HEK293 (cell line): ENCODE data around the gene DAAM1.

Experiments used
- CTCF ChIA-PET: fragments of 350-600 bp; formaldehyde crosslinking; extraction: SDS; loops from one replicate; lab custom pipeline; 2021; ENCODE audit warnings: antibody characterized with exemption; lab: Yijun Ruan, JAX
- POLR2A ChIA-PET: fragments of 300-600 bp; formaldehyde crosslinking; extraction: SDS; loops from one replicate; lab custom pipeline; 2020; ENCODE audit warnings: antibody characterized with exemption, inconsistent platforms; lab: Yijun Ruan, JAX
- H3K27ac ChIP-seq: fragments of 200-500 bp; sonication (Bioruptor generic); 2 replicates; pipeline ENCODE4 v1.5.1; 2014; ENCODE audit warnings: low read depth, low read length, control low read depth, inconsistent platforms; ENCODE audit errors: extremely low read depth
- H3K36me3 ChIP-seq, 2 experiments: fragments of 200-500 bp in 1 of 2; sonication (Bioruptor generic) in 1 of 2; 1 replicate in 1 of 2; 2 replicates in 1 of 2; pipeline ENCODE4 v1.5.1; 2014 to 2017; ENCODE audit warnings: inconsistent platforms in 2 of 2, low read length in 2 of 2; ENCODE audit not compliant: control insufficient read depth in 2 of 2, insufficient read depth in 1 of 2
- H3K4me1 ChIP-seq: fragments of 200-500 bp; sonication (Bioruptor generic); 2 replicates; pipeline ENCODE4 v1.5.1; 2014; ENCODE audit warnings: mild to moderate bottlenecking, low read length, inconsistent platforms; ENCODE audit not compliant: control insufficient read depth, insufficient read depth
- H3K4me3 ChIP-seq: 2 replicates; pipeline ENCODE4 v1.5.1; 2011; ENCODE audit warnings: low read depth, mild to moderate bottlenecking, control low read depth, low read length, moderate library complexity
- H3K9me3 ChIP-seq: fragments of 200-500 bp; sonication (Bioruptor generic); 2 replicates; pipeline ENCODE4 v1.5.1; 2014; ENCODE audit warnings: low read depth, low read length, inconsistent platforms; ENCODE audit not compliant: control insufficient read depth, insufficient read depth
- REST ChIP-seq: fragments of 450-650 bp; formaldehyde crosslinking; IDR thresholded peaks from 2 replicates; pipeline ENCODE4 v1.5.1; 2016; ENCODE audit warnings: missing biosample characterization, missing genetic modification characterization
- SALL2 ChIP-seq: fragments of 450-650 bp; formaldehyde crosslinking; IDR thresholded peaks from 2 replicates; pipeline ENCODE4 v1.5.0; 2017; ENCODE audit warnings: missing biosample characterization, mild to moderate bottlenecking, missing genetic modification characterization, borderline replicate concordance
- YY1 ChIP-seq: fragments of 450-650 bp; formaldehyde crosslinking; IDR thresholded peaks from 2 replicates; pipeline ENCODE4 v1.5.1; 2018; ENCODE audit warnings: missing biosample characterization, missing genetic modification characterization
- YY2 ChIP-seq: fragments of 450-650 bp; formaldehyde crosslinking; IDR thresholded peaks from 2 replicates; pipeline ENCODE4 v1.5.1; 2016; ENCODE audit warnings: missing biosample characterization, missing genetic modification characterization
- ZBTB20 ChIP-seq: fragments of 450-650 bp; formaldehyde crosslinking; IDR thresholded peaks from 2 replicates; pipeline ENCODE4 v1.5.1; 2016; ENCODE audit warnings: missing biosample characterization, missing genetic modification characterization
- ZIC2 ChIP-seq: fragments of 450-650 bp; formaldehyde crosslinking; IDR thresholded peaks from 2 replicates; pipeline ENCODE4 v1.5.1; 2016; ENCODE audit warnings: missing biosample characterization, missing genetic modification characterization
- ZNF138 ChIP-seq: fragments of 450-650 bp; formaldehyde crosslinking; IDR thresholded peaks from 2 replicates; pipeline ENCODE4 v1.5.1; 2016; ENCODE audit warnings: missing biosample characterization, missing genetic modification characterization, borderline replicate concordance
- ZNF248 ChIP-seq: fragments of 450-650 bp; formaldehyde crosslinking; IDR thresholded peaks from 2 replicates; pipeline ENCODE4 v1.5.1; 2017; ENCODE audit warnings: missing biosample characterization, missing genetic modification characterization
- ZNF274 ChIP-seq, 2 experiments: fragments of 200-500 bp in 1 of 2; fragments of 450-650 bp in 1 of 2; sonication (Bioruptor generic) in 1 of 2; formaldehyde crosslinking in 1 of 2; IDR thresholded peaks; 2 replicates each; pipeline versions ENCODE4 v1.5.1 to v1.6.1; 2014 to 2016; ENCODE audit warnings: borderline replicate concordance in 1 of 2, inconsistent platforms in 1 of 2, low read length in 1 of 2, missing biosample characterization in 1 of 2, missing genetic modification characterization in 1 of 2
- ZNF341 ChIP-seq: fragments of 450-650 bp; formaldehyde crosslinking; IDR thresholded peaks from 2 replicates; pipeline ENCODE4; 2016; ENCODE audit warnings: low read depth, missing biosample characterization, missing genetic modification characterization
- ZNF354C ChIP-seq: fragments of 450-650 bp; formaldehyde crosslinking; IDR thresholded peaks from 2 replicates; pipeline ENCODE4 v1.5.1; 2016; ENCODE audit warnings: missing biosample characterization, missing genetic modification characterization, low read depth, borderline replicate concordance
- ZNF366 ChIP-seq: fragments of 450-650 bp; formaldehyde crosslinking; conservative IDR thresholded peaks from 2 replicates; pipeline ENCODE4 v1.5.1; 2016; ENCODE audit warnings: missing biosample characterization, missing genetic modification characterization
- ZNF37A ChIP-seq: fragments of 450-650 bp; IDR thresholded peaks from 2 replicates; pipeline ENCODE4 v1.5.1; 2018; ENCODE audit warnings: missing biosample characterization, missing genetic modification characterization
- ZNF514 ChIP-seq: fragments of 450-650 bp; formaldehyde crosslinking; IDR thresholded peaks from 2 replicates; pipeline ENCODE4 v1.5.1; 2016; ENCODE audit warnings: missing biosample characterization, missing genetic modification characterization
- ZNF529 ChIP-seq: fragments of 450-650 bp; formaldehyde crosslinking; IDR thresholded peaks from 2 replicates; pipeline ENCODE4 v1.5.1; 2017; ENCODE audit warnings: missing genetic modification characterization, missing biosample characterization; ENCODE audit not compliant: insufficient replicate concordance
- ZNF645 ChIP-seq: fragments of 450-650 bp; formaldehyde crosslinking; IDR thresholded peaks from 2 replicates; pipeline ENCODE4; 2016; ENCODE audit warnings: missing biosample characterization, missing genetic modification characterization
- ZNF777 ChIP-seq: fragments of 450-650 bp; formaldehyde crosslinking; IDR thresholded peaks from 2 replicates; pipeline ENCODE4 v1.5.1; 2017; ENCODE audit warnings: missing biosample characterization, missing genetic modification characterization, borderline replicate concordance
- ZSCAN23 ChIP-seq: fragments of 450-650 bp; formaldehyde crosslinking; IDR thresholded peaks from 2 replicates; pipeline ENCODE4 v1.5.1; 2016; ENCODE audit warnings: missing biosample characterization, missing genetic modification characterization
- TF ChIP-seq, protein P1 (sequence below): fragments of 450-650 bp; formaldehyde crosslinking; IDR thresholded peaks from 2 replicates; pipeline ENCODE4 v1.5.1; 2017; ENCODE audit warnings: missing biosample characterization, missing genetic modification characterization
- TF ChIP-seq, protein P2 (sequence below): fragments of 450-650 bp; formaldehyde crosslinking; IDR thresholded peaks from 2 replicates; pipeline ENCODE4 v1.5.0; 2017; ENCODE audit warnings: missing biosample characterization, missing genetic modification characterization, borderline replicate concordance

The DAAM1 gene

GRCh38 chr14:59225281-59225680 lies 36.8 kb downstream of the DAAM1 start (continued):
- TF ChIP-seq REST (tag by site-specific recombination) (no peak), YY2 (no peak)

- POLR2A ChIA-PET: no interaction called here
- Histone ChIP-seq H3K27ac (no peak overlapping the region), H3K9me3 (no peaks in the 10 kb centered on the region), H3K4me3 (no peak overlapping the region), H3K4me1 (no peaks in the 10 kb centered on the region), H3K36me3 (no peaks in the 10 kb centered on the region)
- CTCF ChIA-PET: interaction anchor here (1.1 kb wide), 1 partner anchor 13 kb away, joined by 3 read pairs; no protein-coding TSS in a partner anchor
- TF ChIP-seq SALL2 (no peak), ZNF777 (no peak), ZSCAN23 (tag by site-specific recombination) (no peak), ZNF248 (tag by site-specific recombination) (no peak), ZNF138 (tag by site-specific recombination) (no peak), ZNF366 (tag by site-specific recombination) (no peak), ZNF514 (no peak), ZNF341 (tag by site-specific recombination) (no peak), ZNF274 (IDR thresholded peaks at IDR 0.05; ENCODE audit: low read length) (no peak), ZNF274 (tag by site-specific recombination; IDR thresholded peaks at IDR 0.05; ENCODE audit: borderline replicate concordance) (no peak), YY1 (tag by site-specific recombination) (no peak), ZNF37A (tag by site-specific recombination) (no peak), ZNF354C (tag by site-specific recombination) (no peak), ZNF645 (tag by site-specific recombination) (no peak)
- TF ChIP-seq, protein P1, sequence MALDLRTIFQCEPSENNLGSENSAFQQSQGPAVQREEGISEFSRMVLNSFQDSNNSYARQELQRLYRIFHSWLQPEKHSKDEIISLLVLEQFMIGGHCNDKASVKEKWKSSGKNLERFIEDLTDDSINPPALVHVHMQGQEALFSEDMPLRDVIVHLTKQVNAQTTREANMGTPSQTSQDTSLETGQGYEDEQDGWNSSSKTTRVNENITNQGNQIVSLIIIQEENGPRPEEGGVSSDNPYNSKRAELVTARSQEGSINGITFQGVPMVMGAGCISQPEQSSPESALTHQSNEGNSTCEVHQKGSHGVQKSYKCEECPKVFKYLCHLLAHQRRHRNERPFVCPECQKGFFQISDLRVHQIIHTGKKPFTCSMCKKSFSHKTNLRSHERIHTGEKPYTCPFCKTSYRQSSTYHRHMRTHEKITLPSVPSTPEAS (tag by site-specific recombination): no peak
Measured at GRCh38 chr14:59228421-59228820, 40.0 kb downstream of the DAAM1 start.

- CTCF ChIA-PET: no interaction called here
- H3K27ac ChIP-seq: no peak overlapping the region
- POLR2A ChIA-PET: no interaction called here
- H3K9me3 ChIP-seq: no peaks in the 10 kb centered on the region
- H3K36me3 ChIP-seq: no peaks in the 10 kb centered on the region
- H3K4me3 ChIP-seq: no peak overlapping the region
- H3K4me1 ChIP-seq: no peaks in the 10 kb centered on the region
- TF ChIP-seq ZBTB20 (tag by site-specific recombination): no peak
- no peak for TF ChIP-seq ZNF529
- no peak for TF ChIP-seq ZIC2
- TF ChIP-seq, protein P2, sequence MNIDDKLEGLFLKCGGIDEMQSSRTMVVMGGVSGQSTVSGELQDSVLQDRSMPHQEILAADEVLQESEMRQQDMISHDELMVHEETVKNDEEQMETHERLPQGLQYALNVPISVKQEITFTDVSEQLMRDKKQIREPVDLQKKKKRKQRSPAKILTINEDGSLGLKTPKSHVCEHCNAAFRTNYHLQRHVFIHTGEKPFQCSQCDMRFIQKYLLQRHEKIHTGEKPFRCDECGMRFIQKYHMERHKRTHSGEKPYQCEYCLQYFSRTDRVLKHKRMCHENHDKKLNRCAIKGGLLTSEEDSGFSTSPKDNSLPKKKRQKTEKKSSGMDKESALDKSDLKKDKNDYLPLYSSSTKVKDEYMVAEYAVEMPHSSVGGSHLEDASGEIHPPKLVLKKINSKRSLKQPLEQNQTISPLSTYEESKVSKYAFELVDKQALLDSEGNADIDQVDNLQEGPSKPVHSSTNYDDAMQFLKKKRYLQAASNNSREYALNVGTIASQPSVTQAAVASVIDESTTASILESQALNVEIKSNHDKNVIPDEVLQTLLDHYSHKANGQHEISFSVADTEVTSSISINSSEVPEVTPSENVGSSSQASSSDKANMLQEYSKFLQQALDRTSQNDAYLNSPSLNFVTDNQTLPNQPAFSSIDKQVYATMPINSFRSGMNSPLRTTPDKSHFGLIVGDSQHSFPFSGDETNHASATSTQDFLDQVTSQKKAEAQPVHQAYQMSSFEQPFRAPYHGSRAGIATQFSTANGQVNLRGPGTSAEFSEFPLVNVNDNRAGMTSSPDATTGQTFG (tag by site-specific recombination): no peak
- TF ChIP-seq ZNF274 (IDR thresholded peaks at IDR 0.05; ENCODE audit: low read length): no peak
- TF ChIP-seq ZNF274 (tag by site-specific recombination; IDR thresholded peaks at IDR 0.05; ENCODE audit: borderline replicate concordance): no peak
Measured at GRCh38 chr14:59229653-59230406, 41.4 kb downstream of the DAAM1 start.
